NCI-H2227 treated with DMSO at 0.1 percent for 48 hours (cell line): ENCODE measurements around the gene RUBCN.
"Not testable (repeated sequence)": the region's sequence is repeated elsewhere in the genome, so short reads cannot be mapped to it uniquely, and the experiment has no call there.

Source experiments
- DNase-seq: peaks from one replicate; lab custom pipeline; 2025; lab: John Stamatoyannopoulos, UW

The RUBCN gene

GRCh38 chr3:197657541-197658292 lies 79.0 kb downstream of the RUBCN start:
- not testable (repeated sequence) for DNase-seq

GRCh38 chr3:197656960-197657359 lies 79.7 kb downstream of the RUBCN start:
- DNase-seq, result not testable (repeated sequence)

GRCh38 chr3:197656129-197656528 lies 80.6 kb downstream of the RUBCN start:
- not testable (repeated sequence) for DNase-seq

GRCh38 chr3:197654998-197655330 lies 81.7 kb downstream of the RUBCN start:
- DNase-seq, result not testable (repeated sequence)

- not testable (repeated sequence) for DNase-seq
Measured at GRCh38 chr3:197654090-197654997, 82.4 kb downstream of the RUBCN start.

GRCh38 chr3:197652860-197653259 lies 83.8 kb downstream of the RUBCN start:
- not testable (repeated sequence) for DNase-seq

- not testable (repeated sequence) for DNase-seq
Measured at GRCh38 chr3:197647649-197648048, 89.1 kb downstream of the RUBCN start.

- not testable (repeated sequence) for DNase-seq
Measured at GRCh38 chr3:197647191-197647590, 89.5 kb downstream of the RUBCN start.

- not testable (repeated sequence) for DNase-seq
Measured at GRCh38 chr3:197646294-197646693, 90.4 kb downstream of the RUBCN start.

- DNase-seq, result not testable (repeated sequence)
Measured at GRCh38 chr3:197637556-197637955, 99.1 kb downstream of the RUBCN start.

- not testable (repeated sequence) for DNase-seq
Measured at GRCh38 chr3:197631989-197632388, 104.7 kb downstream of the RUBCN start.

GRCh38 chr3:197630766-197631165 lies 105.9 kb downstream of the RUBCN start:
- DNase-seq, result not testable (repeated sequence)

- not testable (repeated sequence) for DNase-seq
Measured at GRCh38 chr3:197629286-197629685, 107.4 kb downstream of the RUBCN start.

- DNase-seq, result not testable (repeated sequence)
Measured at GRCh38 chr3:197627772-197628523, 108.8 kb downstream of the RUBCN start.

- DNase-seq, result not testable (repeated sequence)
Measured at GRCh38 chr3:197627158-197627771, 109.4 kb downstream of the RUBCN start.

- not testable (repeated sequence) for DNase-seq
Measured at GRCh38 chr3:197626404-197627157, 110.1 kb downstream of the RUBCN start.

- DNase-seq, result not testable (repeated sequence)
Measured at GRCh38 chr3:197621478-197621877, 115.2 kb downstream of the RUBCN start.
